WTC11 (cell line): ENCODE measurements around the gene IMP3. TPM values are rescaled to one million over a fixed set of nuclear protein-coding genes. Genes with fewer than 3 reads are reported as not detected.

ENCODE experiments used
- ATAC-seq: fragments of 200-7000 bp; cut with Tn5 transposase; 2 replicates; pipeline ENCODE4 v1.10.0; 2021; ENCODE audit warnings: mild to moderate bottlenecking, moderate library complexity
- CTCF ChIA-PET: fragments of 300-600 bp; sonication (Branson Sonifier 250); formaldehyde crosslinking; loops from one replicate; lab custom pipeline; 2021; ENCODE audit warnings: antibody characterized with exemption; lab: Charles Lee
- POLR2A ChIA-PET: fragments of 350-600 bp; sonication (Branson Sonifier 250); formaldehyde crosslinking; loops from one replicate; lab custom pipeline; 2021; ENCODE audit warnings: antibody characterized with exemption; lab: Charles Lee
- DNase-seq: peaks from one replicate; pipeline ENCODE4 v3.0.0; 2021; ENCODE audit warnings: low spot score
- H3K27ac Mint-ChIP-seq: 2 replicates; pipeline ENCODE4 v1.8.0; 2021; ENCODE audit warnings: mixed read lengths
- H3K27me3 Mint-ChIP-seq: 2 replicates; pipeline ENCODE4 v1.8.0; 2021; ENCODE audit warnings: low read depth, mild to moderate bottlenecking, moderate library complexity, mixed read lengths
- H3K36me3 Mint-ChIP-seq: 2 replicates; pipeline ENCODE4 v1.8.0; 2021; ENCODE audit warnings: mixed read lengths
- H3K4me1 Mint-ChIP-seq: 2 replicates; pipeline ENCODE4 v1.8.0; 2022; ENCODE audit warnings: mixed read lengths
- H3K4me3 Mint-ChIP-seq: 2 replicates; pipeline ENCODE4 v1.8.0; 2021; ENCODE audit warnings: mild to moderate bottlenecking, moderate library complexity, mixed read lengths
- H3K9me3 Mint-ChIP-seq: 2 replicates; pipeline ENCODE4 v1.8.0; 2021; ENCODE audit warnings: mixed read lengths
- ATF6 ChIP-seq: sonication (generic); formaldehyde crosslinking; IDR thresholded peaks from 2 replicates; pipeline ENCODE4 v1.8.1; 2023; ENCODE audit warnings: mild to moderate bottlenecking, missing genetic modification reagents
- CBFB ChIP-seq: sonication (generic); formaldehyde crosslinking; IDR thresholded peaks from 2 replicates; pipeline ENCODE4 v1.8.1; 2022; ENCODE audit warnings: mild to moderate bottlenecking, low read depth, missing genetic modification reagents
- ELF4 ChIP-seq: sonication (generic); formaldehyde crosslinking; IDR thresholded peaks from 2 replicates; pipeline ENCODE4 v1.8.1; 2022; ENCODE audit warnings: low read depth, mild to moderate bottlenecking, moderate library complexity, missing genetic modification reagents
- FOXJ3 ChIP-seq: sonication (generic); formaldehyde crosslinking; IDR thresholded peaks from 2 replicates; pipeline ENCODE4 v1.9.0; 2021; ENCODE audit warnings: missing genetic modification reagents, mild to moderate bottlenecking, borderline replicate concordance
- GRHL2 ChIP-seq: fragments of 250-450 bp; sonication (Bioruptor Pico); IDR thresholded peaks from 2 replicates; pipeline ENCODE4 v1.8.0; 2022; ENCODE audit warnings: mild to moderate bottlenecking, moderate library complexity; ENCODE audit not compliant: insufficient replicate concordance, severe bottlenecking
- IRF1 ChIP-seq: sonication (generic); formaldehyde crosslinking; IDR thresholded peaks from 2 replicates; pipeline ENCODE4 v1.8.0; 2023; ENCODE audit warnings: missing genetic modification reagents
- JAZF1 ChIP-seq: fragments of 250-450 bp; sonication (Bioruptor Pico); IDR thresholded peaks from 2 replicates; pipeline ENCODE4 v1.9.0; 2021; ENCODE audit warnings: moderate library complexity, mild to moderate bottlenecking, inconsistent platforms
- OVOL2 ChIP-seq: fragments of 250-450 bp; sonication (Bioruptor Pico); IDR thresholded peaks from 2 replicates; pipeline ENCODE4 v1.9.0; 2021; ENCODE audit warnings: mild to moderate bottlenecking, borderline replicate concordance
- PRDM15 ChIP-seq: sonication (generic); formaldehyde crosslinking; IDR thresholded peaks from 2 replicates; pipeline ENCODE4 v1.8.0; 2022; ENCODE audit warnings: missing genetic modification reagents
- ZBTB43 ChIP-seq: sonication (generic); formaldehyde crosslinking; IDR thresholded peaks from 2 replicates; pipeline ENCODE4 v1.8.1; 2023; ENCODE audit warnings: mild to moderate bottlenecking, missing genetic modification reagents
- ZNF263 ChIP-seq: sonication (generic); formaldehyde crosslinking; IDR thresholded peaks from 2 replicates; pipeline ENCODE4 v1.8.1; 2022; ENCODE audit warnings: low read depth, mild to moderate bottlenecking, moderate library complexity, missing genetic modification reagents
- ZNF512 ChIP-seq: sonication (generic); formaldehyde crosslinking; IDR thresholded peaks from 2 replicates; pipeline ENCODE4 v1.8.1; 2022; ENCODE audit warnings: missing genetic modification reagents, borderline replicate concordance
- total RNA-seq: library from RNA; stranded (reverse); gene quantifications from 3 replicates; pipeline ENCODE4 v1.2.3, GENCODE V29; 2021
- TF ChIP-seq, protein P1 (sequence below): sonication (generic); formaldehyde crosslinking; IDR thresholded peaks from 2 replicates; pipeline ENCODE4 v1.8.1; 2023; ENCODE audit warnings: mild to moderate bottlenecking, missing genetic modification reagents, borderline replicate concordance

The IMP3 gene
- total RNA-seq, 1 experiment from 2014 or later = 107 TPM

DNA sequence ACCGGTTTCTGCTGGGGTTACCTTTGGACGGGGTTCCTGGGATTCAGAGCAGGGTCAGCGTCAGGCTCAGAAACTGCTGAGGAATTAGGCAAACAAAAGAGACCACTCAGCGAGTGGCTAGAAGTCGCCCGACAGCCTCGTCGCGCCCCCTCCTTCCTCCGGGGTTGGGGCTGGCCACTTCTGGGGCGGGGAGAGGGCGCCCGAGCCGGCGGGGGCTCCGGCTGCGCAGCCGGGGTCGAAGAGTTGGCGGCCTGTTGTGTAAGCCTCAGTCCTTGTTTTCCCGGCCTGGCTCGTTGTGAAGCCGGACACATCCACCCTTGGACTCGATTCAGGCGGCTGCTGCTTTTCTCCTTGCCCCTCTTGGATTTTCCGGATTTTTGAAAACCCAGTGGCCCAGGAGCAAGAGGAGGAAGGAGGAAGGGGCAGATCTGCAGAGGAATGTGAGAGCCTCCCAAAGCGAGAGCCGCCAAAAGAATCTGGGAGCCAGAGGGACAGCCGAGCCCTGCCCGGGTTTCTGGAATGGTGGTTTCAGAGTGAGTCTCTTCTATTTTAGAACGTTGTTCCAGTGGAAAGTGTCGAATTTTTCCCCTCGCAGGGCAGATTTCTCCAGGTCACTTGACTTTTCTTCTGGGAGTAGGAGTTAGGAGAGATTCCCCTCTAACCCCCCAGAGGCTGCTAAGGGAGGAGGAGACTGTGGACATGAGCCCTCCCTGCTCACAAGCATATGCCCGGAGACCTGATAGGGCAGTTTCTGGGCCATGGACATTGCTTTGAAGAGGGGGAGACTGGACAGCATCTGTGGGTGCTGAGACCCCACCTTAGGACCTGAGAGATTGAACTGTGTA, 8.4 kb upstream of the IMP3 start:
- Mint-ChIP-seq H3K4me1 (peaks cover 59% of the 10 kb centered on the region), H3K36me3 (peaks cover 15% of the 10 kb centered on the region), H3K9me3 (no peaks in the 10 kb centered on the region), H3K4me3 (peak overlapping the region; percentile 91), H3K27me3 (peaks cover 23% of the 10 kb centered on the region), H3K27ac (peak overlapping the region; percentile 98)
- TF ChIP-seq ATF6 (CRISPR knock-in tag) (no peak), PRDM15 (CRISPR knock-in tag) (0 out of 2 replicates have a peak, but pooled peaks have one; percentile 1), FOXJ3 (CRISPR knock-in tag) (no peak), JAZF1 (CRISPR knock-in tag) (no peak), OVOL2 (no peak), ZNF263 (CRISPR knock-in tag) (no peak)
- CTCF ChIA-PET = interaction anchor here (0.6 to 2.6 kb wide), 24 partner anchors 10 to 280 kb away, joined by 3 to 18 read pairs (median 7); partner anchors contain the start of genes MAN2C1, PTPN9, SIN3A and SNUPN
- ATAC-seq (peak; percentile 46), DNase-seq (peak; percentile 71)
- POLR2A ChIA-PET = interaction anchor here (0.7 to 2.6 kb wide), 13 partner anchors 8 to 860 kb away, joined by 3 to 34 read pairs (median 4); partner anchors contain the start of genes IMP3, PTPN9, SIN3A and SNUPN

DNA sequence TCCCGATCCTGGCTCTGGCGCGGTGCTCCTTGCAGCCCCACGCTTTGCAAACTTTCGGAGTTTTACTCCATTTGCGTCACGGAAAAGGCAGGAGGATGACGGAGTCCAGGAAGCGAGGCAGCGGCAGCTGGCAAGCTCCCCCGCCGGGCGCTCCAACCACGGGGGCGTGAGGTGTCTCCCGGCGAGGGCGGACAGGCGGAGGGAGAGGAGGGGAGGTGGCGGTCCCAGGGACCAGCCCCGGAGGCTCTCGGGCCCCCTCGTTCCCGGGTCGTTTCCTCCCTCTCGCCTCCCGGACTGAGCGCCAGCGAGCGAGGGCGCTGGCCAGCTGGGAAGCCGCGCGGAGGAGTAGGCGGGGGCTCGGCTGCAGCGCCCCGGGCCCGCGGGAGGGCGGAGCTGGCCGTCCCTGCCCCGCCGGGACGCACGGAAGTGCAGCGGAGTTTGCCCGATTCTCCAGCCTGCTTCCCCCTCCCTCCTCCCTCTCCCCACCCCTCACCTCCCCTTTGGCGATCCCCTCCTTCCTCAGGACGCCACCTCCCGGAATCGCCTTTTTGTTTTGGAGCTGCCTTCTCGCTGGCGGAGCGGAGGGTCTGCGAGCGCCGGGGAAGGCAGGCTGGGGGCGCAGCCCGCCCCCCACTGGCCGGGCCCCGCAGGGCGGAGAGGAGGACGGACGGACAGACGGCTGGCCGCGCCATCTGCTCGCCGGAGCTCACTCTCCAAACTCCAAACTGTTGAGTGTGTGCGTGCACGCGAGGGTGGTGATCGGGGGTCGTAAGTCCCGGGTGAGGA, 7.5 kb upstream of the IMP3 start, which contains the start of gene SNX33:
Gene SNX33 (plus strand): TSS at position 543 of the 786 bp plus-strand sequence. CDS start 1,191 bp downstream, outside the sequence.
- POLR2A ChIA-PET = interaction anchor here (0.7 to 2.6 kb wide), 13 partner anchors 9 to 859 kb away, joined by 3 to 34 read pairs (median 4); partner anchors contain the start of genes IMP3, PTPN9, SIN3A and SNUPN
- peaks cover 23% of the 10 kb centered on the region for H3K27me3 Mint-ChIP-seq
- DNase-seq = peak; percentile 79
- peaks cover 15% of the 10 kb centered on the region for H3K36me3 Mint-ChIP-seq
- H3K4me1 Mint-ChIP-seq = peaks cover 51% of the 10 kb centered on the region
- H3K9me3 Mint-ChIP-seq = no peaks in the 10 kb centered on the region
- peak within 1 kb of the TSS; percentile 91 for H3K4me3 Mint-ChIP-seq
- H3K27ac Mint-ChIP-seq = peak within 1 kb of the TSS; percentile 98
- CTCF ChIA-PET = interaction anchor here (0.6 to 2.6 kb wide), 28 partner anchors 9 to 280 kb away, joined by 3 to 18 read pairs (median 6); partner anchors contain the start of genes MAN2C1, PTPN9, SIN3A and SNUPN
- ATAC-seq = peak; percentile 71
- TF ChIP-seq IRF1 (CRISPR knock-in tag) = no peak
- peak; percentile 87; the same call in 1 of the 2 replicates for TF ChIP-seq ZBTB43 (CRISPR knock-in tag)
- no peak for TF ChIP-seq GRHL2 (CRISPR knock-in tag)
- TF ChIP-seq, protein P1, sequence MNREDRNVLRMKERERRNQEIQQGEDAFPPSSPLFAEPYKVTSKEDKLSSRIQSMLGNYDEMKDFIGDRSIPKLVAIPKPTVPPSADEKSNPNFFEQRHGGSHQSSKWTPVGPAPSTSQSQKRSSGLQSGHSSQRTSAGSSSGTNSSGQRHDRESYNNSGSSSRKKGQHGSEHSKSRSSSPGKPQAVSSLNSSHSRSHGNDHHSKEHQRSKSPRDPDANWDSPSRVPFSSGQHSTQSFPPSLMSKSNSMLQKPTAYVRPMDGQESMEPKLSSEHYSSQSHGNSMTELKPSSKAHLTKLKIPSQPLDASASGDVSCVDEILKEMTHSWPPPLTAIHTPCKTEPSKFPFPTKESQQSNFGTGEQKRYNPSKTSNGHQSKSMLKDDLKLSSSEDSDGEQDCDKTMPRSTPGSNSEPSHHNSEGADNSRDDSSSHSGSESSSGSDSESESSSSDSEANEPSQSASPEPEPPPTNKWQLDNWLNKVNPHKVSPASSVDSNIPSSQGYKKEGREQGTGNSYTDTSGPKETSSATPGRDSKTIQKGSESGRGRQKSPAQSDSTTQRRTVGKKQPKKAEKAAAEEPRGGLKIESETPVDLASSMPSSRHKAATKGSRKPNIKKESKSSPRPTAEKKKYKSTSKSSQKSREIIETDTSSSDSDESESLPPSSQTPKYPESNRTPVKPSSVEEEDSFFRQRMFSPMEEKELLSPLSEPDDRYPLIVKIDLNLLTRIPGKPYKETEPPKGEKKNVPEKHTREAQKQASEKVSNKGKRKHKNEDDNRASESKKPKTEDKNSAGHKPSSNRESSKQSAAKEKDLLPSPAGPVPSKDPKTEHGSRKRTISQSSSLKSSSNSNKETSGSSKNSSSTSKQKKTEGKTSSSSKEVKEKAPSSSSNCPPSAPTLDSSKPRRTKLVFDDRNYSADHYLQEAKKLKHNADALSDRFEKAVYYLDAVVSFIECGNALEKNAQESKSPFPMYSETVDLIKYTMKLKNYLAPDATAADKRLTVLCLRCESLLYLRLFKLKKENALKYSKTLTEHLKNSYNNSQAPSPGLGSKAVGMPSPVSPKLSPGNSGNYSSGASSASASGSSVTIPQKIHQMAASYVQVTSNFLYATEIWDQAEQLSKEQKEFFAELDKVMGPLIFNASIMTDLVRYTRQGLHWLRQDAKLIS (CRISPR knock-in tag) = no peak
- no peak for TF ChIP-seq CBFB (CRISPR knock-in tag)
- TF ChIP-seq ELF4 (CRISPR knock-in tag) = no peak
- no peak for TF ChIP-seq ATF6 (CRISPR knock-in tag)
- TF ChIP-seq ZNF512 (CRISPR knock-in tag) = no peak
